Adipocyte (in vitro differentiated cells): ENCODE measurements around the gene IGFBP2.

Experiments
- DNase-seq: peaks from one replicate; pipeline ENCODE4 v3.0.0-alpha.2; 2015; ENCODE audit warnings: low read depth
- H3K27me3 ChIP-seq: replicated peaks from 2 replicates; pipeline ENCODE4 v1.7.0; 2013; ENCODE audit warnings: mild to moderate bottlenecking, low read length, moderate library complexity; ENCODE audit not compliant: control insufficient read depth, insufficient read depth
- H3K36me3 ChIP-seq: 2 replicates; pipeline ENCODE4 v1.7.0; 2013; ENCODE audit warnings: low read length, mild to moderate bottlenecking, moderate library complexity; ENCODE audit not compliant: control insufficient read depth, insufficient read depth, severe bottlenecking
- H3K4me1 ChIP-seq: 2 replicates; pipeline ENCODE4 v1.7.0; 2013; ENCODE audit warnings: mild to moderate bottlenecking, low read length, moderate library complexity; ENCODE audit not compliant: control insufficient read depth, insufficient read depth
- H3K4me3 ChIP-seq: 2 replicates; pipeline ENCODE4 v1.7.0; 2013; ENCODE audit warnings: mild to moderate bottlenecking, low read length, moderate library complexity
- H3K9ac ChIP-seq: 2 replicates; pipeline ENCODE4 v1.7.0; 2013; ENCODE audit warnings: mild to moderate bottlenecking, low read length, moderate library complexity
- H3K9me3 ChIP-seq: 2 replicates; pipeline ENCODE4 v1.7.0; 2013; ENCODE audit warnings: mild to moderate bottlenecking, low read length, moderate library complexity; ENCODE audit not compliant: control insufficient read depth

IGFBP2 gene

GRCh38 chr2:216680951-216681629, 47.9 kb downstream of the IGFBP2 start:
- no peak for DNase-seq

DNA sequence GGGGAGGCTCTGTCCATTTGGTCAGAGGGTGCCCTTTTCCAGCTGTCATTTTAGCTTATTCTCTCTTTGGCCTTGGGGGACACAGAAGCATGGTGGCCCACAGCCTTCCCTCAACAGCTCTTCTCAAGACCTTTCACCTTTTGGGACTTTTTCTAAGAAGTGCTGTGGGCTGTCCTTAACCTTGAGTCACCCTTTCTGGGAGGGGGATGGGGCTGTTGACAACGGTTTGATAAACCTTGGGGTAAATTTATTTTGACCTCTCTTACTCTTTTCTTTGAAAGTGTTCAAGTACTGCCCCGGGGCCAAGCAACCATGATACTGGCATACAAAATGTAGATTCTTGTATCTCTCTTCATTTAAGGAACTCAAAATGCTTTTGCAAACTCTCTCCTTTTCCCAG, 48.5 kb downstream of the IGFBP2 start:
- Histone ChIP-seq H3K9me3 (no peaks in the 10 kb centered on the region), H3K27me3 (no peaks in the 10 kb centered on the region), H3K36me3 (peaks cover 32% of the 10 kb centered on the region), H3K4me3 (peak overlapping the region; percentile 30), H3K9ac (peak overlapping the region; percentile 3), H3K4me1 (peaks cover 33% of the 10 kb centered on the region)
- no peak for DNase-seq

More at GRCh38 chr2:216680951-216681629, 47.9 kb downstream of the IGFBP2 start:
- Histone ChIP-seq H3K9ac (no peak overlapping the region), H3K4me1 (peaks cover 33% of the 10 kb centered on the region), H3K9me3 (no peaks in the 10 kb centered on the region), H3K36me3 (peaks cover 32% of the 10 kb centered on the region), H3K4me3 (no peak overlapping the region), H3K27me3 (no peaks in the 10 kb centered on the region)

DNA sequence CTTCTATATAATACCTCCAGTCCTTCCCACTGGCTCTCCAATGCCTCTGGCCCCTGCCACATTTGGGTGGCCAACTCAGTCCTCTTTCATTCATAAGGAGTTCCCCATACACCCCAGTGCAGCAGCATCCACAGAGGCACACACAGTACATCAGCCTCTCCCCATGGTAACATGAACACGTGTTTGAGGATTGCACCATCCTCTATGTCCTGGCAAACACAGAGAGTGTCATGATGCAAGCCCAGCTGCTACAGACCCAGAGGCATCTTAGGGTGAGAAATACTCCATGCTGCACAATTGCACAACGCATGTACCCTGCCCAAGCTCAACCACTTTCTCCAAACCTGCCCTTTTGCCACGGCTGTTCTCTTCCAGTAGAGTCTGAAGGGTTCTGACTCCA, 50.6 kb downstream of the IGFBP2 start:
- no peak overlapping the region for H3K4me3 ChIP-seq

GRCh38 chr2:216685327-216685875, 52.2 kb downstream of the IGFBP2 start:
- Histone ChIP-seq H3K36me3 (peaks cover 25% of the 10 kb centered on the region), H3K9ac (no peak overlapping the region), H3K9me3 (no peaks in the 10 kb centered on the region), H3K27me3 (no peaks in the 10 kb centered on the region), H3K4me1 (peaks cover 53% of the 10 kb centered on the region), H3K4me3 (no peak overlapping the region)
- DNase-seq, result no peak

More for the DNA sequence above, 50.6 kb downstream of the IGFBP2 start:
- no peaks in the 10 kb centered on the region for H3K27me3 ChIP-seq
- DNase-seq, result peak; percentile 98
- peaks cover 23% of the 10 kb centered on the region for H3K36me3 ChIP-seq
- H3K9ac ChIP-seq, result no peak overlapping the region
- no peaks in the 10 kb centered on the region for H3K9me3 ChIP-seq
- peaks cover 37% of the 10 kb centered on the region for H3K4me1 ChIP-seq

- Histone ChIP-seq H3K9me3 (no peaks in the 10 kb centered on the region), H3K4me1 (peaks cover 57% of the 10 kb centered on the region), H3K9ac (no peak overlapping the region), H3K4me3 (no peak overlapping the region), H3K36me3 (peaks cover 25% of the 10 kb centered on the region), H3K27me3 (no peaks in the 10 kb centered on the region)
- no peak for DNase-seq
Observed at GRCh38 chr2:216687111-216687510, 53.9 kb downstream of the IGFBP2 start.

GRCh38 chr2:216687646-216688045, 54.4 kb downstream of the IGFBP2 start:
- Histone ChIP-seq H3K9ac (no peak overlapping the region), H3K4me1 (peaks cover 58% of the 10 kb centered on the region)

GRCh38 chr2:216688731-216689340, 55.6 kb downstream of the IGFBP2 start:
- no peaks in the 10 kb centered on the region for H3K27me3 ChIP-seq
- H3K36me3 ChIP-seq, result peaks cover 25% of the 10 kb centered on the region
- no peaks in the 10 kb centered on the region for H3K9me3 ChIP-seq
- DNase-seq, result no peak
- H3K4me3 ChIP-seq, result no peak overlapping the region
- peak overlapping the region; percentile 68 for H3K9ac ChIP-seq
- H3K4me1 ChIP-seq, result peaks cover 50% of the 10 kb centered on the region

More at GRCh38 chr2:216687646-216688045, 54.4 kb downstream of the IGFBP2 start:
- Histone ChIP-seq H3K36me3 (peaks cover 25% of the 10 kb centered on the region), H3K27me3 (no peaks in the 10 kb centered on the region), H3K9me3 (no peaks in the 10 kb centered on the region), H3K4me3 (no peak overlapping the region)
- no peak for DNase-seq

DNA sequence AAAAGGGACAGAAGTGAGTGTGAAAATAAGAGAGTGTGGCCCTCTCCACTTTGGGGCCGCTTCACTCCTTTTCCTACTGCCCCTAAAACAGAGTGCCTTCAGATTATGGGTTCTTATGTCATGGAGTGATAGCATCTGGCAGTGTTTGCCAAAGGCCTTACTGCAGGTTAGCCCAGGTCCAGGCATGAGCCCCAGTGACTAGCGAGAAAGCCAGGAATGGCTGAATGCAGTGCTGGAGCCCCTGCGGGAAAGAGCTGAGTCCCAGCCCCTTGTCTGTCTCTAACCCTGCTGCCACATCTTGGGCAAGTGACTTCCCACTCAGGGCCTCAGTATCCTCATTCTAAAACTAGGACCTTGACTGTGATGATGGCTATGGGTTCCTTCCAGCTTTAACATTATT, 56.2 kb downstream of the IGFBP2 start:
- Histone ChIP-seq H3K9me3 (no peaks in the 10 kb centered on the region), H3K9ac (peak overlapping the region; percentile 68), H3K4me3 (no peak overlapping the region), H3K36me3 (peaks cover 25% of the 10 kb centered on the region), H3K4me1 (peaks cover 46% of the 10 kb centered on the region), H3K27me3 (no peaks in the 10 kb centered on the region)
- no peak for DNase-seq

DNA sequence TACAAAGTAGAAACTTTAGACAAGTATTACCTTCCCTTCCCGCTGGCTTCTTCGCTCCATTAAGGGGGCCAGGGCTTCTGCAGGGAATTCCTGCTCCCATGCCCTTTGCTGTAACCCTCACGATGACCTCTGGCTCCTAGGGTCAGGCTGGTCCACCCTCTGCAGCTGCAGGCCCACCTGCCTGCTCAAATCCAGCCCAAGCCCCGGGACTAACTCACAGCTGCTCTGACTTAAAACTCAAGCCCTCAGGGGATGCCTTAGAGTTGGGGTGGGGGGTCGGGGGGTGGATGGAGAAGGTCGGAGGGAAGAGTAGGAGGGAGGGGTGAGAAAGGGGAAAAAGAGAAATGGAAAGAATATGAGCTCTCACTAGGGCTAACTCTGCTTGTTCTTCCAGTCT, 57.2 kb downstream of the IGFBP2 start:
- DNase-seq, result no peak
- peak overlapping the region; percentile 68 for H3K9ac ChIP-seq
- no peaks in the 10 kb centered on the region for H3K9me3 ChIP-seq
- H3K36me3 ChIP-seq, result peaks cover 25% of the 10 kb centered on the region
- peak overlapping the region; percentile 50 for H3K4me3 ChIP-seq
- no peaks in the 10 kb centered on the region for H3K27me3 ChIP-seq
- peaks cover 50% of the 10 kb centered on the region for H3K4me1 ChIP-seq

DNA sequence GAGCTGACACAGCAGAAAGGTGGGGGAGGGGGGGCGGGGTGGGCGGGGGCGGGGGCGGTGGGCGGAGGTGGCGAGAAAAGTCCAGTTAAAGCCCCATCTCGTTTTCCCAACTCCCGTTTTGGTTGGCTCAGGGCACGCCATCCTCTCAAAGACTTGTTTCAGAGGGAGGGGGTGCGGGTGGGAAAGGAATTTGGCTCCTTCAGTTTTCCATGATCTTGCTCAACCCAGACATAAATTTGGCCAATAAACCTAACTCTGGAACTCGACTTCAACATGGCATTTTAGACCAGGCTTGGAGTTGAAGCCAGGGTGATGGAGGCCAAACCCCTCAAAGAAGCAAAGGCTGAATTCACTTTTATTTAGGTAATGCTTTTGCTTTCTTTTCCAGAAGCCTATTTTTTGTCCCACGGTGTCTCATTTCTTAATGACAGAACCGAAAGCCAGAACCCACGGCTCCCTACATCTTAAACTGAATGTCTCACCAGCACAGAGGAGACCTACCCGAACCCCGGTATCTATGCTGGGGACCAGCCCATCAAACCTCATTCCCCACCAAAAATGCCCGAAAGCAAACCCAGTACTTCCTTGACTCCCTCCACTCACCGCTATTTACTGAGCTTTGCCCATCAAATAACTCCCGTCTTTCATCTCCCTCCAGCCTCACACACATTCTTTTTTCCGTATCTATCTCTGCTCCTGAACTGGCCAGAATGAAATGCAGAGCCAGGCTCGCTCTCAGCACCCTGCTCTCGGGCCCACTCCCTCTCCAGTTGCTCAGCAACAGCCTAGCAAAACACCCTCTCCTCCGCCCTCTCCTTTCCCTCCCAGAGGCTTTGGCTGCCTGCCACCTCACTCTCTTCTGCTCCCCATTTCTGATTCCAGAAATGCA, 57.9 kb downstream of the IGFBP2 start:
- H3K36me3 ChIP-seq, result peaks cover 25% of the 10 kb centered on the region
- no peaks in the 10 kb centered on the region for H3K9me3 ChIP-seq
- H3K4me1 ChIP-seq, result peaks cover 55% of the 10 kb centered on the region
- H3K27me3 ChIP-seq, result no peaks in the 10 kb centered on the region
- peak overlapping the region; percentile 83 for H3K9ac ChIP-seq
- peak overlapping the region; percentile 81 for H3K4me3 ChIP-seq
- peak; percentile 85 for DNase-seq
